Erythroblast (primary cell): ENCODE measurements around the gene PAX2.

Source experiments
- DNase-seq, 2 experiments: peaks; one replicate each; lab custom pipeline; 2025; lab: John Stamatoyannopoulos, UW
- GATA1 ChIP-seq: IDR thresholded peaks from 2 replicates; pipeline ENCODE4 v1.6.1; 2011; ENCODE audit warnings: low read depth, mild to moderate bottlenecking, control low read depth, low read length, moderate library complexity
- POLR2A ChIP-seq: IDR thresholded peaks from 2 replicates; pipeline ENCODE4 v1.6.1; 2011; ENCODE audit warnings: mild to moderate bottlenecking, low read length

Gene PAX2

DNA sequence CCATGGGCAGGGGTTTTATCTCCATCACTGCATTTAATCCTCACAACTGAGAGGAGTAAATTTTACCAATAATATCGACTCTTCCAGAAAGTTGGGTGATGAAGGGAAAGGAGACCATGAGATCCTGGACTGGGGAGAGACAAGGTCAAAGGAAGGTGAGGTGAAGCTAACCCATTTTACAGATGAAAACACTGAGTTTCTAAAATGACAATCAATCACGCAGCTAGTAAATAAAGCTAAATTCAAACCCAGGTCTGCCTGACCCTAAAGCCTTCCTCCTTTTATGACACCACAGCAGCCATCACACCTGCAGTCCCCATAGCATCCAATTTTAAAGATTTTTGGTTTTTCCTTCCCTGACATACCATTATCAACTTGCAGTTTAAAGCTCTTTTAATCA, 103.4 kb downstream of the PAX2 start:
- TF ChIP-seq POLR2A (no peak), GATA1 (no peak)

GRCh38 chr10:100858261-100858660, 112.9 kb downstream of the PAX2 start:
- TF ChIP-seq POLR2A (no peak), GATA1 (no peak)
- peak; percentile 25 to 44 for DNase-seq

More for the DNA sequence above, 103.4 kb downstream of the PAX2 start:
- DNase-seq, result no peak

- no peak for TF ChIP-seq POLR2A
- TF ChIP-seq GATA1, result no peak
- no peak for DNase-seq
These were observed 113.5 kb downstream of the PAX2 start for GRCh38 chr10:100858747-100859483.

DNA sequence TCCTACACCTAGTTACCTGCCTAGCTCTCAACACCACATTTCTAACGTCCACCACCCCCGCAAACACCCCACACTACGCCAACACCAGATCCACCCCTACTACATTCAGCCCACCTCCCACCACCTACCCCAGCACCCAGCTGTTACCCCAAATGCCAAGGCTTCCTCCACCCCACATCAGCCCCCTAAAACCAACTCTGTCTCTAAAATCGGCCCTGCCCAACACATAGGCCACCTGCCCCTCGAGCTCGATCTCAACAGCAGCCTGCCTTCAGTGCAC, 114.0 kb downstream of the PAX2 start:
- TF ChIP-seq POLR2A, result no peak
- no peak for TF ChIP-seq GATA1
- DNase-seq, result no peak

- DNase-seq, result no peak
- TF ChIP-seq POLR2A (no peak), GATA1 (no peak)
These were observed 118.1 kb downstream of the PAX2 start for GRCh38 chr10:100863433-100863832.

DNA sequence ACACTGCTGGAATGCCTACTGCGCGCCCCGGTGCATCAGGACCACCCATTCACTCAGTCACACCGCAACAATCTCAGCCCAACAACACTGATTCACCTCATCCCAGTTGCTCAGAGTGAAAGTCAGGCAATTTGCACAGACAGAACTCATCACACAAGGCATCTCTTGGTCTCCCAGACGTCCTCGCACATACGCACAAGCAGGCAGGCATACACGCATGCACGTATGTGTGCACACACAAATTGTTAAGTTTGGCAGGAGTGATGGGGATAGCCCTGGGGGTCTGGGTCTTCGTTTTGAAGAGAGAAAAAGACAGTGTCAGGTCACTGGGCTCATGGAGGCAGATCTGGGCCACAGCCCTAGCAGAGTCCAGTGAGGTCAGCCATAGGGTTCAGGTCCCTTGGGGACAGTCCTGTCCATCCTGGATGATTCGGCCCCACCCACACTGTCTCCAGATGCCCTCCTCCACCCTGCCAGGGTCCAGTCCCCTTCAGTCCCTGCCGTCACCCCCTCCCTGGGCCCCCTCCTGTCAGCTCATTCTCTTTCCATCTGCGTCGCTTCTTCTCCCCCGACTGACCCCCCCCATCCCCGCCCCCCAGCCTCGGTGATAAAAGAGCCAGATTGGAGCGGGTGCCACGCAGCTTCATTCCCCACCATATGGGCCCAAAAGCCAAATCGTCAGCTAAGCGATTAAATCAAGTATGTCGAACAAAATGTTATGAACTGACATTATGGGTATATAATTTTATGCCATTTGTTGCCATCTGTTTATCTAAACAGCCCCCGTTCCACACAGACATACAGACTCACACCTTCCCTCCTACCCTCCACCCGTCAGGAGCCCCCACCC, 118.9 kb downstream of the PAX2 start:
- no peak for TF ChIP-seq POLR2A
- no peak for TF ChIP-seq GATA1
- no peak for DNase-seq

DNA sequence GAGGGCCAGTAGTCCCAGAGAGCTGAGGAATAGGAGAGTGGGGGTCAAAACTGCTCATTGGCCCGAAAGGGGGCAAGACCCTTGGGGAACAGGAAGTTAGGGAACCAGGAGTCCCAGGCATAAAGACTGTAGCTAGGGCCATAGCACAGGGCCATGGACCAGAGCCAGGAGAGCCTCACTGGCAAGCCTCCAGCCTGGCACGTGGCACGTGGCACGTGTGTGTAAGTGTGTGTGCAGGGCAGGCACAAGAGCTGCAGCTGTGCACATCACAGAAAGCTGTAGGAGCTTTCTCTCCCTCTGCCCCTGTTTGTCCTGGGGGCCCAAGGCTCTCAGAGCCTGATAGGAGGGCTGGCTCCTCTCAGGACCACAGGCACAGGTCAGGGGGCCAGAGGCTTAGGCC, 119.6 kb downstream of the PAX2 start:
- no peak for DNase-seq
- no peak for TF ChIP-seq GATA1
- no peak for TF ChIP-seq POLR2A

DNA sequence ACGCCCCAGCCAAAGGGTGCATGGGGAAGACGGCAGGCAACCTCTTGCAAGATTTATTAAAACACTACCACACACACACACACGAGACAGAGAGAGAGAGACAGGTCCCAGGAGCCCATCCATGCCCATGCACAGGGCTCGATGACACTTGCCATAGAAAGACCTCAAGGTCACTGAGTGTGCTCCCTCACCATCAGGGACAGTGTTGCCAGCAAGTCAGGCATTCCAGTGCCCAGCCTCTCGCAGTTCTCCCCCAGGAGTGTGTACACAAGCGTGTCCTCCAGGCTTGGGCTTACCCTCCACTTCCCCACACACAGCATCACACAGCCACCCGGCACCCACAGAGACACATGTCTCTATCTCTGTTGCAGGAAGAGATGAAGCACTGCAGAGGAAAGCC, 120.6 kb downstream of the PAX2 start:
- no peak for TF ChIP-seq POLR2A
- no peak for TF ChIP-seq GATA1
- DNase-seq, result no peak

GRCh38 chr10:100866575-100867098, 121.3 kb downstream of the PAX2 start:
- no peak for DNase-seq
- no peak for TF ChIP-seq GATA1
- no peak for TF ChIP-seq POLR2A

- DNase-seq, result no peak
- TF ChIP-seq GATA1 (no peak), POLR2A (no peak)
These were observed 122.0 kb downstream of the PAX2 start for GRCh38 chr10:100867261-100867963.

DNA sequence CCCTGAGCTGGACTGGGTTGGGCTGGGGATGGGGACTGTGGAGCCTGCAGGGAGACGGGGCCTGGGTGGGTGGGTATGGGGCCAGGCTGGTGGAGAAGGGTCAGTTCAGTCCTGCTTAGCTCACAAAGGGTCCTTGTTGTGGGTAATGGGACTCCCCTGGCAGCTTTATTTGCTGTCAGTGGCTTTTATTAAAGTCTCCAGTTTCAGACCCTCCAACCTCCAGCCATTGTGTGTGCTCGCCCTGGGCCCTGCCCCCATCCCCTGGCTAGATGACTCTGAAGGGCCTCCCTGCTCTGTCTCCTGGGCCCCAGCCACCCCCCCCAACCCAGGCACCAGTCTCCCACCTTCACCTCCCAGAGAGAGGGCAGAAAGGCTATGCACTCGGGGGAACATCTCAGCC, 123.0 kb downstream of the PAX2 start:
- DNase-seq, result no peak

DNA sequence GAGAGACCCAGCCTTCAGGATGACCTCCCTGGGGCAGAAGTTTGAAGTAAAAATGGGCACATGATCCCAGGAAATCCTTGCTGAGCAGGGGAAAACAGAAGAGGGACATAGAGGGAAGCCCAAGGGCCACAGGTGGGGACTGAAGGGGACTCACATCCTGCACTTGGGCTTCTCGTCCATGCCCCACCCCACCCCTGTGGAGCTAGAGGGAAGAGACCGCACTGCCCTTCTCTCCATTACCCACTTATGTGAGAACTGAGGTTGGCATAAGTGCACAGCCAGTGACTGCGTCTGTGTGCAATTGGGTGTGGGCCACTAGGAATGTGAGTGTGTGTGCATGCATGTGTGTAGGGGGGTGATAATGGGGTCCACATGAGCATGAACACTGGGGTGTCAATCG, 124.0 kb downstream of the PAX2 start:
- TF ChIP-seq POLR2A (no peak), GATA1 (no peak)

More for the DNA sequence above, 123.0 kb downstream of the PAX2 start:
- TF ChIP-seq GATA1 (no peak), POLR2A (no peak)

DNA sequence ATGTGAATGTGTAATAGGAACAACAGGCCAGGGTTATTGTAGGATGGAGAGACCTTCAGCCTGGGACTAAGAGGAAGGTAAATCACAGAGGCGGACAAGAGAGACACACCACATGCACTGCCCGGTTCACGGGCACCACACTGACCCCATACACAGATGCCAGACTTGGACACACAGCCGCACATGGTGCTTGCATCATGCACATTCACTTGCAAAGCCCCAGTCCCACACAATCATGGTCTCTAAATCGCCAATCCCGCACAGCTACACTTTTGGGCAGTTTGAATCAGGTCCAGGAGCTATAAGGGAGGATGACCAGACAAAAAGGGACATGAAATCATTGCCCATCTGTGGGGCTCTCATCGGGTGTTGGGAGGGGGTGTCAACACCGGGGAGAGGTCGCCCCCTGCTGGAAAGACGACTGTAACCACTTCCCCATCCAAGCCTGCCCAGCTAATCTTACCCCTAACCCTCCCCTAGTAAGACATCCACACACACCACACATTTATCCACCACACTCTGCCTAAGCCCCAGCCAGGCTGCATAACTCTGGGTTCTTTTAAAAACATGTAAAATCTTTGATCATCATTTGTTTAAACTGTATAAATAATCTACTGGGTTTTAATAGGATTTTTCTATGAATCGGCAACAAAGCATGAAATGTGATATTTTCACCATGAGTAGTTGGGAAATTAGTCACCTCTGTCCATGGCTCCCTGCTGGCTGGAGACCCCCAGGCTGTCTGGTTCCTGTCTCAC, 126.8 kb downstream of the PAX2 start:
- no peak for TF ChIP-seq GATA1
- TF ChIP-seq POLR2A, result no peak
- DNase-seq, result peak; percentile 52 to 70

More for the DNA sequence above, 124.0 kb downstream of the PAX2 start:
- DNase-seq, result no peak
